RPMI7951 (cell line): ENCODE data around the gene FBXL2. TPM values are rescaled to one million over a fixed set of nuclear protein-coding genes. Genes with fewer than 3 reads are reported as not detected.
A peak's percentile ranks its signal among the peaks of the same experiment; 100 is the strongest.
"Not testable (repeated sequence)": the region's sequence is repeated elsewhere in the genome, so short reads cannot be mapped to it uniquely, and the experiment has no call there.

Experiments used
- DNase-seq: peaks from one replicate; pipeline ENCODE4 v3.0.0-alpha.2; 2012; ENCODE audit warnings: low read depth
- total RNA-seq: library from RNA; depleted of rRNA; stranded (reverse); fragments of >200 nt; shearing (Covaris generic); gene quantifications from 2 replicates; pipeline ENCODE4 v1.2.3, GENCODE V29; 2014

FBXL2 gene
- total RNA-seq, 1 experiment from 2014 or later = 9.5 TPM

DNA sequence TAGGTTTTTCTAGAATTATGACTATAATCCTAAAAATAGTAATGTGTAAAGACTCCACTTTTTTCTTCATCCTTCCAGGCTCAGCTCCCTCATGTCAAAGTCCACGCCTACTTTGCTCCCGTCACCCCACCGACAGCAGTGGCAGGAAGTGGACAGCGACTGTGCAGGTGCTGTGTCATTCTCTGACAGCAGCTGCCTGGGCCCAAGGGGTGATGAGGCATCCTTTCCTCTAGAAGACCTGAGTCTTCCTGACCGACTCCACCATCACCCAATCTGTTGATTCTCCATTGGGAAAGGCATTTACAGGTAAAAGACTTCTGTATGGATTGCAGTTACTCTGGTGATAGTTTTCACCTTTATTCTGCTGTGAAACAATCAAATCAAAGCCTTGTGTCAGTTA, 108.2 kb downstream of the FBXL2 start:
- no peak for DNase-seq

DNA sequence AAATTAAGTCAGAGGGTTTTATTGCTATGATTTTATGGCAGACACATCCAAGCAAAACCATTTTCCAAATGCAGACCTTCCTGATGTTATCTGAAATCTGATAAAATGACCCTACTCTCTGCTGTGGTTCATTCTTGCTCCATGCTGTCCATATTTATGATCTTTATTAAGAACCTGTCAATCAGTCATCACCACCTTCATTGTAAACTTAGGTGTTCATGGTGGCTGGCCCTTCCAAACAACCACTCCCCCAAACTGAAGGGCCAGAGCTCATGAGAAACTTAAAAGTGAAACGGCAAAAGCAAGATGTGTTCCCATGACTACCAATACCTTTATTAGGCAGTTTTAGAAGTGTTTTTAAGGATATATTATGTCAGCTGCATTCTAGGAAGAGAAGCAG, 109.4 kb downstream of the FBXL2 start:
- DNase-seq = no peak

- no peak for DNase-seq
Measured at GRCh38 chr3:33388374-33389100, 111.3 kb downstream of the FBXL2 start.

DNA sequence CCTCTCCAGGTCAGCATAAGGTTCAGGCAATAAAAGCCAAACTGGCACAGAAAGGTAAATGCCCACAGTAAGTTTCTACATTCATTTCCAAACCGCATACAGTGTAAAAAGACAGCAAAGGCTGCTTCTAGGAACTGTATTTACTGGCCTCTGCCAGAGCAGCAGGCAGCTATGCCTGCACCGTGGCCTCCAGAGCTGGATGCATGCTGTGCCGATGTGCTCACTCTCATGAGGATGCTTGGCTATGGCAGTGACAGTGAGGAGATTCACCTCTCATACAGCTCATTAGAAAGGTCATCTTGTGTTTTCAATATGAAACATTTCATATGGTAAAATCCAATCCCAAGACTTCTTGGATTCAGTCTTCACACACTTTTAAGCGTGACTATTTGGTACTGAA, 112.7 kb downstream of the FBXL2 start:
- DNase-seq = no peak

- DNase-seq = no peak
Measured at GRCh38 chr3:33391255-33391995, 114.2 kb downstream of the FBXL2 start.

DNA sequence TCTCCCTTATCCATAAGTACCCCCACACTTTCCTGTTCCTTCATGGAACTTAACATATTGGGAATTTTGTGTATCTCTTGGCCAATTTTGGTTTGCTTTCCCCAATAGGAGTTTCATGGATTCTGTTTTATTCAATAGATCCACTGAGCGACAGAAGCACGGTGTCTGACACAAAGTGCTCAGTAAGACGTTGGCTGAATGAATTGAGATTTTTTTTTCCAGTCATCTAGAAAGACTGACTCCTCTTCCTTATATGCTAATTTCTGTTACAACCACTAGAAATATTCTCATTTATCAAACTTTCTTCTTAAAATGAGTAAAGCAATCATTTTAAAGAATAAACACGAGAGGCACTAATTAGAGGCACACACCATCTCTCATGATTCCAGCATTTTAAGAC, 114.9 kb downstream of the FBXL2 start:
- DNase-seq = no peak

DNA sequence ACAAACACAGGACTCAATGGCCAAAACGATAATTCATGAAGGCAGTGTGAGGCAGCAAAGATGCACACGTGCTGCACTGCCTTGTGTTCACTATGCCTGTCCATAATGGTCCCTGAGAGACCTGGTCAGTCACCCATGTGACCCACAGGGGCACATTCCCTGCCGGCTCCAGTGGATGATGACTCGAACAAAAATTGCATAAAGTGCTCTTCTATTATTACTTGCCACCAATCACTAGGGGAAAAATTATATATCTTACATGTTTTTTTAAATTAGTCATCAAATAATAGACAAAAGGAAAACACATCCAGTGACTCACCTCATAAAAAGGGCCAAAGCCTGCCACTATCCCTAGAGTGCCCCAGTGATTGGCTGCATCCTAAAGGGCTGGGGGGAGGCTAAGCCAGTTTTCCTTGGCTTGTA, 115.5 kb downstream of the FBXL2 start:
- peak; percentile 84 for DNase-seq

- no peak for DNase-seq
Measured at GRCh38 chr3:33394403-33395054, 117.3 kb downstream of the FBXL2 start.

DNA sequence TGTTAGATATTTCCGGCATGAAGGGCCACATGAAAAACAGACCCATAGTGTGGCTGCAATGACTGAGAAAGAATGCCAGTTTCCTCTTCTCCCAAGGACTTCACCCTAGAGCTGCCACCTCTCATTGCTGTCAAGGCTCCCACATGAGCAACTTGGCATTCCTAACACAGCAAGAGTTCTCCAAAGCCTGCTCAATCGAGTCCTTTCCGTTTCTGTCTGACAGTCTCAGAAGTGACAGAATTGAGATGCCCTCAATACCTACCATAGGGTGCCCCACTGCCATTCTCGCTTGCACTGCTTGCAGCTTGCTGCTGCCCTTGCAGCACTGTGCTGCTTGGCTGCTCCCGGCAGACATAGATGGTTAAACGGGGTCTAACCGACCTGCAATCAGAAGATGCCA, 118.7 kb downstream of the FBXL2 start:
- DNase-seq = no peak

DNA sequence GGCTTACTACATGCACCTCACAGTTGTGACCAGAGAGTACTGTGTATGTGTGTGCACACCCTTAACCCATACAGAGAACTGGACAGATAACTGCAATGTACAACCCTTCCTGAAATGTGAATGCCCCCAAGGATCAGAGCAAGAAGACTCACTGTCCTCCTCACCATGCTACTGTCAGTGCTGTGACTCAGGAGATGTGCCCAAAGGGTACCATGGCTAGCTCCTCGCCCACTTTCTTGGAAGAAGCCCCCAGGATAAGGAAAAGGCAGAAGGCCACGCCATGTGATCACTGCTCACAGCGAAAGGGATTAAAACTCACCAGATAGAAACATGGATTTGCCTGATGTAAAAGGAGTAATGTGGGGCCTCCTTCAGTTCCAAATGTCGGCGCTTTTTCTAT, 121.2 kb downstream of the FBXL2 start:
- no peak for DNase-seq

DNA sequence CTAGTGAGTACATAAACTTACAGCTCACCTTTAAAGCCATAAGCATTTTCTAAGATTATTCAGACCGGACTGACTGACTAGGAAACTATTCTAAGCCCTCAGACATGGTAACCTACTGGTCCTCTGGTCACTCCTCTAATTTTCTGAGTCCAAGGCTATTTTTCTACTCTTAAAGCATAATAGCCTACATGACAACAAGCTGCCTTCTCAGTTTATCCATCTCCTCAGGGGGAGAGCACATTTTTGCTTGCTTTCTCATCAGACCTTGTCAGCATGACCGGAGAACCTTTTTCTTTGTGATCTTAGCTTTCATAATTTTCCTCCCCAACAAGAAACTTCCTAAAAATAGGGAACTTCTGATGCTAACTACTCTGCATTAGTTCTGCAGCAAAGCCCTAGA, 124.5 kb downstream of the FBXL2 start:
- no peak for DNase-seq

GRCh38 chr3:33402936-33403335, 125.7 kb downstream of the FBXL2 start:
- DNase-seq = no peak

GRCh38 chr3:33403756-33404155, 126.5 kb downstream of the FBXL2 start:
- DNase-seq = peak; percentile 18

DNA sequence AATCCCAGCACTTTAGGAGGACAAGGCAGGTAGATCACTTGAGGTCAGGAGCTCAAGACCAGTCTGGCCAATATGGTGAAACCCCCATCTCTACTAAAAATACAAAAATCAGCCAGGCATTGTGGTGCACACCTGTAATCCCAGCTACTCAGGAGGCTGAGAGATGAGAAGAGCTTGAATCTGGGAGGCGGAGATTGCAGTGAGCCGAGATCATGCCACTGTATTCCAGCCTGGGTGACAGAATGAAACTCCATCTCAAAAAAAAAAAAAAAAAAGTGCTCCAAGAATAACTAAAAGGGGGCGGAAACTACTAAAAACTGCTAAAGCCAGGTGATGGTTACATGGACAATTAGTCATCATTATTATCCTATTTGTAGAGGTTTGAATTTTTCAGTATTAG, 133.6 kb downstream of the FBXL2 start:
- not testable (repeated sequence) for DNase-seq

- peak; percentile 41 for DNase-seq
Measured at GRCh38 chr3:33417066-33417673, 139.9 kb downstream of the FBXL2 start.

DNA sequence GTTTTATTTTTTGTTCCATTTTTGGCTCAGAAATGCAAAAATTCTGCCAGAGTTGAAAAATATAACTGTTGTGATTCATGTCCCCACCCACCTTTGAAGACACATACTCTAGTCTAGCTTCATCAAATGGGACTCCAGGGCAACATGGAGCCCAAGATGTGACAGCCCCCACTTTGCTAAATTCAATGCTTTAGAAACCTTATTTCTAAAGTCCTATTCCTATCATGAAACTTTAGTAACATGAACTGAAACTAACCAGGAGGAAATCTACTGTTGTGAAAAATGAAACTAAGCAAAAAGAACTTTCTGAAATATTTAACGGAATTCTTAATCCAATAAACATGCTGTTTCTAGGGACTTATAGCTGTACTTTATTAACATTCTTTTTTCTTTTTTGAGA, 142.7 kb downstream of the FBXL2 start:
- DNase-seq = no peak

GRCh38 chr3:33420966-33421365, 143.7 kb downstream of the FBXL2 start:
- peak; percentile 11 for DNase-seq

DNA sequence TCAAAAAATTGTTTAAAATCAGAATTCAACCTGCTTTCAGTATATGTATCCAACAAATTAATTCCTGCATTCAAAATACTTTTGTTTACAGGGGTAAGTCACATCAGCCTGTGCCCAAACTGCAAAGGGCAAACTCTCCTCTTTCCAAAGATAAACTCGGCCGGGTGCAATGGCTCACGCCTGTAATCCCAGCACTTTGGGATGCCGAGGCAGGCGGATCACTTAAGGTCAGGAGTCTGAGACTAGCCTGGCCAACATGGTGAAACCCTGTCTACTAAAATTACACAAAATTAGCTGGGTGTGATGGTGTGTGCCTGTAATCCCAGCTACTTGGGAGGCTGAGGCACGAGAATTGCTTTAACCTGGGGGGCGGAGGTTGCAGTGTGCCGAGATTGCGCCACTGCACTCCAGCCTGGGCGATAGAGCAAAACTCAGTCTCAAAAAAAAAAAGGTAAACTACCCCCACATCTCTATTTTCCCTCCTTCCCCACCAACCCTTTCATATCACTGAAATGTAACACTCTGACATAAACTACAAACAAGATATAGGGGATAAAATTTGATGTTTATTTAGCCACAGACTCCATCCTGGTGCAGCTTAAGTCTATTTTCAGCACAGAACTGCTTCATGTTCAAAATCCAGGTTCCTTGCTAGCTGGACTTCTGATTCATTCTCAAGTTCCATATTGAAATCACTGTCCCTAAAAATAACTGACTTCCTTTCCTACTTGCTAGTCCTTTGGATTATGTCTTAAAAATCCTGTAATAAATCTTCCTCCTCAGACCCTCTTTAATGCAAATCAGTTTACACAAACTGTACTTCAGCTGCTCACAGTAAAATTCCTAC, 147.6 kb downstream of the FBXL2 start:
- no peak for DNase-seq

DNA sequence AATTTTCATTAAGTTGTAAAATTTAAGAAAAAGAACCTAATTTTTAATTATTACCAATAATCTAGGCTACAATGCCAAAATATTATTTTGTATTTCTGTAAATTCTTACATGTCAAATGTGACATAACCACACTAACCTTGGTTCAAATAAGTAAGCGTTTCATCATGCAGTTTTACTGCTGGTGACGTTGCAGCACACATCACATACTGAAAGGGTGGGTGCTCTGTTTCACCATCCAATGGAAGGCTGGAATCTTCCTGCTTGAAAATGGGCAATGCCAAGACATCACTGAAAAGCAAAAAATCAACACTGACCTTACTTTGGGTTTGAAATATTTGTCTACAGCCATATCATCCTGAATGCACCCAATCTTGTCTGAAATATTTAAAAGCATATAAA, 148.2 kb downstream of the FBXL2 start:
- DNase-seq = no peak

- no peak for DNase-seq
Measured at GRCh38 chr3:33426068-33426467, 148.8 kb downstream of the FBXL2 start.

- no peak for DNase-seq
Measured at GRCh38 chr3:33426630-33427317, 149.5 kb downstream of the FBXL2 start.
